ENCODE data around the gene ABHD12.

- TF ChIP-seq POLR2A (IDR thresholded peaks at IDR 0.05), result no peak
- TF ChIP-seq, protein P1, sequence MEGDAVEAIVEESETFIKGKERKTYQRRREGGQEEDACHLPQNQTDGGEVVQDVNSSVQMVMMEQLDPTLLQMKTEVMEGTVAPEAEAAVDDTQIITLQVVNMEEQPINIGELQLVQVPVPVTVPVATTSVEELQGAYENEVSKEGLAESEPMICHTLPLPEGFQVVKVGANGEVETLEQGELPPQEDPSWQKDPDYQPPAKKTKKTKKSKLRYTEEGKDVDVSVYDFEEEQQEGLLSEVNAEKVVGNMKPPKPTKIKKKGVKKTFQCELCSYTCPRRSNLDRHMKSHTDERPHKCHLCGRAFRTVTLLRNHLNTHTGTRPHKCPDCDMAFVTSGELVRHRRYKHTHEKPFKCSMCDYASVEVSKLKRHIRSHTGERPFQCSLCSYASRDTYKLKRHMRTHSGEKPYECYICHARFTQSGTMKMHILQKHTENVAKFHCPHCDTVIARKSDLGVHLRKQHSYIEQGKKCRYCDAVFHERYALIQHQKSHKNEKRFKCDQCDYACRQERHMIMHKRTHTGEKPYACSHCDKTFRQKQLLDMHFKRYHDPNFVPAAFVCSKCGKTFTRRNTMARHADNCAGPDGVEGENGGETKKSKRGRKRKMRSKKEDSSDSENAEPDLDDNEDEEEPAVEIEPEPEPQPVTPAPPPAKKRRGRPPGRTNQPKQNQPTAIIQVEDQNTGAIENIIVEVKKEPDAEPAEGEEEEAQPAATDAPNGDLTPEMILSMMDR (IDR thresholded peaks at IDR 0.05 in 4 of 5, conservative IDR thresholded peaks at IDR 0.05 in 1 of 5), result no peak
Measured at GRCh38 chr20:25341716-25342680, 48.6 kb downstream of the ABHD12 start.
